Gastroesophageal sphincter (tissue), 4 donors: Measurements from ENCODE around the gene ZNRD2. TPM values are rescaled to one million over a fixed set of nuclear protein-coding genes. Genes with fewer than 3 reads are reported as not detected.
"Not testable (repeated sequence)": the region's sequence is repeated elsewhere in the genome, so short reads cannot be mapped to it uniquely, and the experiment has no call there.

Experiments
- ATAC-seq: fragments of 150-250 bp; one replicate; pipeline ENCODE4 v1.9.1; 2016; ENCODE audit warnings: mild to moderate bottlenecking, moderate library complexity
- H3K27ac ChIP-seq, 4 donors: fragments of 200-600 bp; sonication (generic) in 3 of 4; 1 replicate in 3 of 4; 2 replicates in 1 of 4; pipeline ENCODE4 v1.5.1; 2016 to 2019
- H3K27me3 ChIP-seq: fragments of 200-600 bp; sonication (generic); one replicate; pipeline ENCODE4 v1.5.1; 2019
- H3K36me3 ChIP-seq, 2 donors: fragments of 200-600 bp; sonication (generic); one replicate each; pipeline ENCODE4 v1.5.1; 2019; ENCODE audit warnings: control low read depth in 1 of 2
- H3K4me1 ChIP-seq, 3 donors: fragments of 200-600 bp; sonication (generic); 1 replicate in 2 of 3; 2 replicates in 1 of 3; pipeline ENCODE4 v1.5.1; 2016 to 2019; ENCODE audit warnings: control low read depth in 2 of 3
- H3K4me3 ChIP-seq, 2 donors: fragments of 200-600 bp; sonication (generic); one replicate each; pipeline ENCODE4 v1.5.1; 2019; ENCODE audit warnings: mild to moderate bottlenecking in 1 of 2, moderate library complexity in 1 of 2
- H3K9me3 ChIP-seq, 3 donors: fragments of 200-600 bp; sonication (generic); one replicate each; pipeline ENCODE4 v1.5.1; 2017 to 2019; ENCODE audit warnings: control low read depth in 2 of 3
- EP300 ChIP-seq: sonication (generic); formaldehyde crosslinking; IDR thresholded peaks from one replicate; pipeline ENCODE4 v1.6.1; 2017; ENCODE audit warnings: antibody characterized with exemption, mild to moderate bottlenecking
- POLR2A ChIP-seq, 2 donors: fragments of 450-650 bp; IDR thresholded peaks; one replicate each; pipeline ENCODE4 v1.6.1; 2017; ENCODE audit warnings: antibody characterized with exemption in 2 of 2, mild to moderate bottlenecking in 2 of 2, moderate library complexity in 1 of 2
- POLR2AphosphoS5 ChIP-seq: sonication (generic); formaldehyde crosslinking; IDR thresholded peaks from one replicate; pipeline ENCODE4 v1.6.1; 2017; ENCODE audit warnings: antibody characterized with exemption
- WGBS, 2 donors: methylation state at CpG; one replicate each; pipeline ENCODE4 v1.1.5; 2018; ENCODE audit warnings: low coverage in 1 of 2; 5-methylcytosine and 5-hydroxymethylcytosine counted together
- total RNA-seq, 4 donors: library from RNA; depleted of rRNA; stranded (reverse); fragments of >200 nt; gene quantifications; one replicate each; pipeline ENCODE4 v1.1.0, GENCODE V29; 2016
- TF ChIP-seq, protein P1 (sequence below), 4 experiments: fragments of 200-600 bp in 2 of 4; fragments of 450-650 bp in 2 of 4; sonication (generic) in 1 of 4; IDR thresholded peaks; one replicate each; pipeline ENCODE4 v1.5.1; 2017 to 2019; ENCODE audit warnings: antibody characterized with exemption in 4 of 4, mild to moderate bottlenecking in 2 of 4, moderate library complexity in 2 of 4

Gene ZNRD2
- total RNA-seq, 4 donors from 2014 or later = 38.4 to 73.5 (median 43.5) TPM

DNA sequence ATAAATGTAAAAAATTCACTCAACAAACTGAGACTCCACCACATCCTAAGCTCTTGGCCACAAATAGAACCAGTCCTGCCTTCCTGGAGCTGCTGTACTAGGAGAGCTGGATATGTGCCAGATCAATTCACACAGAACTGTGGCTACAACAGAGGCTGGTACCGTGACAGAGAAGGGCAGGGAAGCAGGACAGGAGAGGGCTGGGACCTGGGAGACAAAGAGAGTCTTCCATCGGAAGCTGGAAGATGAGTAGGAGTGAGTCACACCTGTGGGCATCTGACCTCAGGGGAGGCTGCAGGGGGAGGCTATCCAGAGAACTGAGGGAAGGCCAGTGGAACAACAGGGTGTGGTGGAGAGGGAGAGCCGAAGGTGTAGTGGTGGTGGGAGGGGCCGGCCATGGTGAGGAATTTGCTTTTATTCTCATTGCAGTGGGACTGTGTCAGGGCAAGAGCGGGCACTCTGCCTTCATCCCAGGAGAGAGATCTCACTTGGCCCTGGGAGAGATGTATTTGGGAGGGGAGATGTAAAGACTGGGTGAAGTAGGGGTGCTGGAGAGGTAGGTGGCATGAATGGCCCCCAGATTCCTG is 10.2 kb upstream of the ZNRD2 start:
- H3K4me1 ChIP-seq = peaks cover 0 to 56% (median 44%) of the 10 kb centered on the region in 3 donors
- no peak for ATAC-seq
- no peak overlapping the region for H3K4me3 ChIP-seq
- TF ChIP-seq EP300 = no peak
- TF ChIP-seq, protein P1, sequence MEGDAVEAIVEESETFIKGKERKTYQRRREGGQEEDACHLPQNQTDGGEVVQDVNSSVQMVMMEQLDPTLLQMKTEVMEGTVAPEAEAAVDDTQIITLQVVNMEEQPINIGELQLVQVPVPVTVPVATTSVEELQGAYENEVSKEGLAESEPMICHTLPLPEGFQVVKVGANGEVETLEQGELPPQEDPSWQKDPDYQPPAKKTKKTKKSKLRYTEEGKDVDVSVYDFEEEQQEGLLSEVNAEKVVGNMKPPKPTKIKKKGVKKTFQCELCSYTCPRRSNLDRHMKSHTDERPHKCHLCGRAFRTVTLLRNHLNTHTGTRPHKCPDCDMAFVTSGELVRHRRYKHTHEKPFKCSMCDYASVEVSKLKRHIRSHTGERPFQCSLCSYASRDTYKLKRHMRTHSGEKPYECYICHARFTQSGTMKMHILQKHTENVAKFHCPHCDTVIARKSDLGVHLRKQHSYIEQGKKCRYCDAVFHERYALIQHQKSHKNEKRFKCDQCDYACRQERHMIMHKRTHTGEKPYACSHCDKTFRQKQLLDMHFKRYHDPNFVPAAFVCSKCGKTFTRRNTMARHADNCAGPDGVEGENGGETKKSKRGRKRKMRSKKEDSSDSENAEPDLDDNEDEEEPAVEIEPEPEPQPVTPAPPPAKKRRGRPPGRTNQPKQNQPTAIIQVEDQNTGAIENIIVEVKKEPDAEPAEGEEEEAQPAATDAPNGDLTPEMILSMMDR (IDR thresholded peaks at IDR 0.05) = no peak
- no peak for TF ChIP-seq POLR2A (IDR thresholded peaks at IDR 0.05)
- no peak for TF ChIP-seq POLR2AphosphoS5
- H3K27me3 ChIP-seq = no peaks in the 10 kb centered on the region
- WGBS, 2 donors = 39 to 80% methylated on average over 1 to 5 of the region's 5 CpGs
- H3K27ac ChIP-seq = peak overlapping the region; percentile 90 to 100 (median 98)
- H3K9me3 ChIP-seq = no peaks in the 10 kb centered on the region
- no peaks in the 10 kb centered on the region for H3K36me3 ChIP-seq

DNA sequence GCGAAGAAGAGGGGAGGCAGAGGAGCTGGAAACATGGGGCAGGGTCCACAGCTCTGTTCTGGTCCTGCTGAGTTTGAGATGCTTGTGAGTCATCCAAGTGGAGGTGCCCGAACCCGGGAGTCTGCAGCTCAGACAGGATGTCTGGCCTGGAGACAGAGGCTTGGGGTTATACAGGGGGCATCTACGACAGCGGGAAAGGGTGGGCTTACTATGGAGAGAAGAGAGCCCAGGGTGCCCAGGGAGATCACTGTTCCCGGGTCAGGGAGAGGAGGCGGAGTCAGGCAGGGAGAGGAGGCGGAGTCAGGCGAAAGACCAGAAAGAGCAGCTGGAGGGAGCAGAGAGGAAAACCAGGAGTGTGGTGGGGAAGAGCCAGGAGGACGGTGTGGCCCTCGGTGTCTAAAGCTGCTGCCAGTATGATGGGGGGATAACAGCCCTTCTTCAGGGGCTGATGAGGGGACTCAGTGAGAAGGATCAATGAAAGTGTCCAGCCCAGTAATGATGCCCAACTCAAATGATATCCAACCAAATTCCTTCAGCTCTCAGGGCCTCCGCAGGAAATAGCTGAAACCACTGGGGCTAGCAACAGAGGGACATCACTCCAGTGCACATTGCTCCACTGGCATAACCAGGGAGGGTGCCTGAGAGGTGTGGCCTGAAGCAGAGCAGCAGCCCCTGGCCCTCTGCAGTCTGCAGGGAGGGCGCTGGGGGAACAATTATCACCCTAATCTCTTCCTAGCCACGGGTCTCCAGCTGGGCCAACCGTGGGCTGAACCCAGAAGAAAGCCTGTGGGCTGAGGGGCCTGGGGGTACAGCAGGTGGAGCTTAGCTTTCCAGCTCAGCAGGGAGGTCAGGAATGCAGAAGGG is 9.5 kb upstream of the ZNRD2 start:
- Histone ChIP-seq H3K36me3 (no peaks in the 10 kb centered on the region), H3K27ac (peak overlapping the region; percentile 6 to 100 (median 98)), H3K4me3 (no peak overlapping the region), H3K27me3 (no peaks in the 10 kb centered on the region), H3K4me1 (peaks cover 0 to 54% (median 37%) of the 10 kb centered on the region in 3 donors), H3K9me3 (no peaks in the 10 kb centered on the region)
- peak; percentile 7 for ATAC-seq
- TF ChIP-seq EP300 (no peak), POLR2A (IDR thresholded peaks at IDR 0.05) (no peak), POLR2AphosphoS5 (no peak)
- WGBS, 2 donors = 15 to 26% methylated on average over 5 to 14 of the region's 15 CpGs

DNA sequence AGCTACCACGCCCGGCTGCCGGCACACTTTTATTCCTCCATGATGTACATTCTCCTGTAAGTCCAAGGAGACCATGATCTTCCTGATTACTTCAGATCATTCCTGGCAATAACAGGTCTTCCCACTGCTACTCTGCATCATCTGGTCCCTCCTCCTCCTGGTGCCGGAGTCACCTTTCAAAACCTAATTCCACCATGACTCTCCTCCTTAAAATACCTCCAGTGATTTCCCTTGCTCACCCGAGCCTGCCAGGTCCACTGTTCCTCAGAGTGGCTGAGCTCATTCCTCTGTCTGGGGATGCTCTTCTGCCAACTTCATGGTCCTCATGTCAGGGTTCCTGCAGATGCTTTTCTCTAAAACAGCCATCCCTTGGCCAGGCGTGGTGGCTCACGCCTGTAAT is 8.3 kb upstream of the ZNRD2 start:
- Histone ChIP-seq H3K27me3 (no peaks in the 10 kb centered on the region), H3K9me3 (no peaks in the 10 kb centered on the region), H3K4me3 (no peak overlapping the region), H3K4me1 (peaks cover 0 to 54% (median 26%) of the 10 kb centered on the region in 3 donors), H3K36me3 (no peaks in the 10 kb centered on the region), H3K27ac (no peak overlapping the region)
- no peak for ATAC-seq
- no peak for TF ChIP-seq EP300
- TF ChIP-seq POLR2AphosphoS5 = no peak
- no peak for TF ChIP-seq POLR2A (IDR thresholded peaks at IDR 0.05)
- TF ChIP-seq, protein P1 (IDR thresholded peaks at IDR 0.05) = no peak
- WGBS, 2 donors = 92 to 93% methylated on average over 4 to 5 of the region's 7 CpGs

DNA sequence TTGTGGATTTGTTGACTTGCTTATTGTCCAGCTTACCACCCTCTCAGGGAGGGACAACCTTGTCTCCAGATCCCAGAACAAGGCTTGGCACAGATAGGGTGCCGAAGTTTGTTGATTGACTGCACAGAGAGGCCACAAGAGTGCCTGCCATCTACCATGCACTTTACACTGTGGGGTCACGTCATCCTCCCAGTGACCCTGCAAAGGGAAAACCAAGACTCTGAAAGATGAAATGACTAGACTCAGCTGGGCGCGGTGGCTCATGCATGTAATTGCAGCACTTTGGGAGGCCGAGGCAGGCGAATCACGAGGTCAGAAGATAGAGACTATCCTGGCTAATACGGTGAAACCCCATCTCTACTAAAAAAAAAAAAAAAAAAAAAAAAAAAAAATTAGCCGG is 7.5 kb upstream of the ZNRD2 start:
- Histone ChIP-seq H3K36me3 (no peaks in the 10 kb centered on the region), H3K9me3 (no peaks in the 10 kb centered on the region), H3K27ac (no peak overlapping the region), H3K27me3 (no peaks in the 10 kb centered on the region), H3K4me3 (no peak overlapping the region), H3K4me1 (peaks cover 0 to 55% (median 26%) of the 10 kb centered on the region in 3 donors)
- WGBS, 2 donors = 75 to 80% methylated on average over 1 to 2 of the region's 9 CpGs
- no peak for ATAC-seq
- TF ChIP-seq POLR2AphosphoS5 = no peak
- no peak for TF ChIP-seq EP300
- TF ChIP-seq, protein P1 (IDR thresholded peaks at IDR 0.05) = no peak
- TF ChIP-seq POLR2A (IDR thresholded peaks at IDR 0.05) = no peak

DNA sequence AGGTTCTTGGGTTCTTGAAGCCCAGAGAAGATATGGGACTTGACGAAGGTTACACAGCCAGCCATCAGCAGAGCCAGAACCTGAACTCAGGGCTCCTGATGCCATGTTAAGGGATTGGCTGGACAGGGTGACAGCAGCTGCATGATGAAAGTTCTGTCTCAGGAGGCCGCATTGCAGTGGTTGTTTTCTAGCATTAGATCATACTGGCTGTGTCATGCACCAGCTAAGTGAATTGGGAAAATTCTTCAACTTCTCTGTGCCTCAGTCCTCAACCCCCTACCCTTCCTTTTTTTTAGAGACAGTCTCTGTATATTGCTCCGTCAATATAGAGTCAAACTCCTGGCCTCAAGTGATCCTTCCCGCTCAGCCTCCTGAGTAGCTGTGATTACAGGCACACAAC is 6.7 kb upstream of the ZNRD2 start:
- WGBS, 2 donors = 96 to 100% methylated on average over 2 to 4 of the region's 4 CpGs
- TF ChIP-seq, protein P1 (IDR thresholded peaks at IDR 0.05) = no peak
- Histone ChIP-seq H3K9me3 (no peaks in the 10 kb centered on the region), H3K27ac (peak overlapping the region in 2 of 4 donors; percentile 21 to 98), H3K27me3 (no peaks in the 10 kb centered on the region), H3K4me1 (peaks cover 0 to 60% (median 29%) of the 10 kb centered on the region in 3 donors), H3K36me3 (no peaks in the 10 kb centered on the region), H3K4me3 (no peak overlapping the region)
- no peak for ATAC-seq

DNA sequence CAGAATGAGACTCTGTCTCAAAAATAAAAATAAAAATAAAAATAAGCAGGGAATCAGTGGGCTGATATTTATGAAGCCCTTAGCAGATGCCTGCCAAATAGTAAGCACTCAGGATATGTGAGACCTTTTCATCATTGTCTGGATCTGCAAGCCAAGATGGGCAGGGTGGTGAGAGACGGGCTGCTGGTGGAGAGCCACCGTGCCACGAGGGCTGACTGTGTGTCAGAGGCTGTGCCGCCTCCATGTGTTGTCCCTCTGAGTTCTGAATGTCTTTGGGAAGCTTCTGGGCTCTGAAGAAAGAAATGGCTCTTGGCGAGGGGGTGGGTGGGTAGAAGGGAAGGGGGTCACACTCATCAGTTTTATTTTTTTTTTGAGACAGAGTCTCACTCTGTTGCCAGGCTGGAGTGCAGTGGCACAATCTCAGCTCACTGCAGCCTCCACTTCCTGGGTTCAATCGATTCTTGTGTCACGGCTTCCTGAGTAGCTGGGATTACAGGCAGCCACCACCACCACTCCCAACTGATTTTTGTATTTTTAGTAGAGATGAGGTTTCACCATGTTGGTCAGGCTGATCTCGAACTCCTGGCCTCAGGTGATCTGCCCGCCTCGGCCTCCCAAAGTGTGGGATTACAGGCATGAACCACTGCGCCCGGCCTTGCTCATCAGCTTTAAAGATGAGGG is 5.3 kb upstream of the ZNRD2 start:
- peak overlapping the region in 3 of 4 donors; percentile 28 to 98 (median 32) for H3K27ac ChIP-seq

More for the DNA sequence above, 5.3 kb upstream of the ZNRD2 start:
- H3K9me3 ChIP-seq, ATAC-seq, H3K4me3 ChIP-seq, H3K36me3 ChIP-seq, H3K27me3 ChIP-seq: not testable (repeated sequence)
- H3K4me1 ChIP-seq = peaks cover 0 to 58% (median 24%) of the 10 kb centered on the region in 3 donors
- WGBS, 2 donors = 80 to 82% methylated on average over 7 to 8 of the region's 12 CpGs
